Activated CD4-positive, alpha-beta T cell treated with anti-CD3 and anti-CD28 coated beads, Interleukin-2, amount 50 U/mL, for 16 hours (primary cell): ENCODE measurements around the gene L3MBTL3.
A peak's percentile ranks its signal among the peaks of the same experiment; 100 is the strongest.
"Not testable (repeated sequence)": the region's sequence is repeated elsewhere in the genome, so short reads cannot be mapped to it uniquely, and the experiment has no call there.

Experiments used
- DNase-seq: peaks from one replicate; pipeline ENCODE4 v3.0.0-alpha.2; 2020

Gene L3MBTL3

DNA sequence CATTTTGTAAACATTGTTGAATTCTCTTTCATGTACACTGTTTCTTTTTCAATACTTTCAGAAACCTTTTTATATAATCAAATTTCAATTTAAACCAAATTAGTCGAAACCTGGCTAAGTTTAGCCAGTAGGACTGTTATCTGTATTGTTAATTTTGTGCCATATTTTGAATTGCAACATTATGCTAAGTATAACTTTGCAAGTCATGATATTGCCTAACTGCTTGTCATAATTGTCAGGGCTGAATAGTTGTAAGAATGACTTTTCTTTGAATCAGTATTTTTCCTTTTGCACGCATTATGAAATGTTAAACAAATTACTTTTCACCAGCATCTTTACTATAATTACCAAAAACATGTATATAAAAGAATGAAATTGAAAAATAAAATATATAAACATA lies 121.7 kb downstream of the L3MBTL3 start:
- DNase-seq = no peak

DNA sequence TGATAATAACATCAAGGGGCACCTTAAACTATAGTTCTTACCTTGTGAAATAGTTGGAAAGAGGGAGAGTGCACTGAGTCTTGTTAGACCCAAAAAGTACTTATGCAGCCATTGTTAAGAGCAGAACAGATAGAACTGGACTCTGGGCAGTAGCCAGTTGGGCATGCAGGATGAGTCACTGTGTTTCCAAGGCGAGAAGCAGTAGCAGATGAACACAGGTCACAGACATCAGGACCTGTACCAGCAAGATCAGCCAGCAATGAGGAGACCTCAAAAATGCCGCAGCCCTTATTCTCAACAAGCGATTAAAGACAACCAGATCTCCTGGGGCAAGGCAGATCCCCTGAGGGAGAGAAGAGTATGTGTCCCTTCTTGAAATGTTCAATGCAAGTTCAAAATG lies 125.3 kb downstream of the L3MBTL3 start:
- DNase-seq = no peak

DNA sequence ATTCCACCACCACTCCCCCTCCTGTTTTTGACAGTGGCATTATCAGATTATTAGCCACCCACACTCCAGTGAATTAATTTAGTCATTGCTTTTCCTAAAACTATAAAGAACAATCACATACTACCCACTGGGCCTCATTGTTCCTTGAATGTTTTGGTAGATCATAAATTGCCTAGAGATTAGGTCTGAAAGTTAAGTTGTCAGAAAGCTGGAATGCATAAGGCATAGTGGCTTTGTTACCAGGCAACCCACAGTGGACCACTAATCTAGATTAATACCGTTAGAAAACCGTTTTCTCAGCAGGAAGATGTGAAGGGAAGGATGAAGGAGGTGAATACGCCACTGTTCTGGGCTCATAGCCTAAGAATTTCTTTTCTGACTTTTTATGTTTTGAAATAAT lies 128.7 kb downstream of the L3MBTL3 start:
- DNase-seq = no peak

DNA sequence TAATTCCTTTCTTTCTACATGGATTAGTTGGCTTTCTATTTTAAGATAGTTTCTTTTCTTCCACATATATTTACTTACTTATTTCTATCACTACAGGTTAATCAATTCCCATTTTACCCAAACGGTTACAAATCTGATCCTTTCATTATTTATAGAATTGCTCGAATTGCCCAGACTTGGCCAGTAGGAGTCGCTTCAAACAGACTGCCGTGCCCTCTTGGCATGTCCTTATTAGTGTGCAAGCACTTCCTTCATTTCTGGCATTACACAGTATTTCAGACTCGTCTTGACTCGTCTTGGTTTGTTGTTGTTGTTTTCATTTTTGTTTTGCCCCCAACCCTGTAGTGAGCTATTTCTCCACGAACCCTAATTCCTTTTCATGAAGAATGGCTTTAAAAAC lies 129.8 kb downstream of the L3MBTL3 start:
- no peak for DNase-seq

DNA sequence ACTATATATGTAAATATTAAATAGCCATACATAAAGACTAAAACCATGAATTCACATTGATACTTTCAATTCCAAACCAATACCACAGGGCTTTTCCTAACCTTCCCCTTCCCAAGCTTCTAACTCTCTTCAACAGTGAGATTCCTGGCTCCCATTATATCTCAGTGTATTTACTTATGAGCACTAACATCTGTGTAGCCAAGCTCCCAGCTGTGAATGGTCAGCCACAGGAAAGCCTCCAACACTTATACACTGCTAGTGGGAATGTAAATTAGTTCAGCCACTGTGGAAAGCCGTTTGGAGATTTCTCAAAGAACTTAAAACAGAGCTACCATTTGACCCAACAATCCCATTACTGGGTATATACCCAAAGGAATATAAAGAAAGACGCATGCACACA lies 130.6 kb downstream of the L3MBTL3 start:
- DNase-seq = not testable (repeated sequence)

DNA sequence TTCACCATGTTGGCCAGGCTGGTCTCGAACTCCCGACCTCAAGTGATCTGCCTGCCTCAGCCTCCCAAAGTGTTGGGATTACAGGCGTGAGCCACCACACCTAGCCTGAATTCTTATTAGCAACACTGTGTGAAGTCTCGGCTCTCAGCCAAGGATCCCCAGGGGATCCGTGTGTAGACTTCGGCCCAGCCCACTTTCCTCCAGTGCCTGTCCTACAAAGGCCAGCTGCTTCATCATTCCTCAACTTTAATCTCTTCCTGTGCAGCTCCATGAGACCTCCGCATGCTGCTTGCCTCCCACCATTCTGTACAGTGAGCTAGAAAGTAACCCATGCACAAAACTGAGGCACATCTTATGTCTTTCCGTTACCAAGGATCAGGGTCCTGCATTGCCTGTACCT lies 132.5 kb downstream of the L3MBTL3 start:
- DNase-seq = no peak

DNA sequence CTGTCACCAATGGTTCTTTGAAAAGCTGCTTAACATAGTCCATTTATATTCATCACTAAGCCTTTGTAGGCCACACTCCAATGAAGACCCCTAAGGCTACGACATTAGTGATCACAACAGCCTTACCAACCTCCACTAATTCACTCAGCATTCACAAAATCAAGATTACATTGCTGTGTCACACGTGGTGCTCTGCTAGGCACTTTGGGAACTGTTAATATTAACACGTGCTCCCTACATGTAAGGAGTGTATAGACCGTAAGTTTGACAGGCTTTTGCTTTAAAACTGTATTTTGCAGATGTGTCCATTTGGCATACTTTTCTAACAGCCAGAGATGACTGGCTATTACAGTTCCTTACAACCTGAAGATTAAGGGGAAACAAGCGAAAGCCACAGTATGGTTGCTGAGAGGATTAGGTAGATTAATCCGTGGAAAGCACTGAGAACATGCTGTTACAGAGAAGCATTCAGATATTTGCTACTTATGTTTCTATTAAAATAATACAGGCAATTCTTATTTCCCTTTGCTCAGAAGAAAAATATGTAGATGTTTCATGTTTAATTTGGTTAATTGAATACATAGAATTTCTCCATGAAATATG lies 134.6 kb downstream of the L3MBTL3 start:
- no peak for DNase-seq

DNA sequence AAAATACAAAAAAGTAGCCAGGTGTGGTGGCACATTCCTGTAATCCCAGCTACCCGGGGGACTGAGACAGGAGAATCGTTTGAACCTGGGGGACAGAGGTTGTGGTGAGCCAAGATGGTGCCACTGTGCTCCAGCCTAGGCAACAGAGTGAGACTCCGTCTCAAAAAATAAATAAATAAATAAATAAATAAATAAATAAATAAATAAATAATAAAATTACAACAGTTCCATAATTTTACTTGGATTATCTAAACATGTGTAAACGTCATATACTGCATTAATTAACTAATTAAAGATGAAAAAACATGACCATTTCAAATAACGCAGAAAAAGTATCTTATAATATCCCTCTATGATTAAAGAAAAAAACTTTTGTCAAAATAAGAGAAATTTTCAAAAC lies 138.5 kb downstream of the L3MBTL3 start:
- DNase-seq = no peak

DNA sequence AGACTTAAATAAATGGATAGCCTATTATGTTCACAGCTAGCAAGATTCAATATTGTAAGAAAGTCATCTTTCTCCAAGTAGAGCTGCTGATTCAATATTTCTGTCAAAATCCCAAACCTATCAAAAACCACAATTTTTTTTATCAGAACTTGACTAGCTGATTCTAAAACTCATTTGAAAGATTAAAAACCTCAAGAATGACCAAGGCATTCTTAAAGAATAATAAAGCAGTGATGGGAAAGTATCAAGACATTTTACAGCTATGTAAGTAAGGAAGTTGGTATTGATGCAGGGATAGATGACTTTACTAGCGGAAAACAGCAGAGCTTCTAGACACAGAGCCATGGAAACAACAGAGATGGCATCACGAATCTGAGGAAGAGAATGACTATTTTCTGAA lies 139.7 kb downstream of the L3MBTL3 start:
- DNase-seq = no peak

DNA sequence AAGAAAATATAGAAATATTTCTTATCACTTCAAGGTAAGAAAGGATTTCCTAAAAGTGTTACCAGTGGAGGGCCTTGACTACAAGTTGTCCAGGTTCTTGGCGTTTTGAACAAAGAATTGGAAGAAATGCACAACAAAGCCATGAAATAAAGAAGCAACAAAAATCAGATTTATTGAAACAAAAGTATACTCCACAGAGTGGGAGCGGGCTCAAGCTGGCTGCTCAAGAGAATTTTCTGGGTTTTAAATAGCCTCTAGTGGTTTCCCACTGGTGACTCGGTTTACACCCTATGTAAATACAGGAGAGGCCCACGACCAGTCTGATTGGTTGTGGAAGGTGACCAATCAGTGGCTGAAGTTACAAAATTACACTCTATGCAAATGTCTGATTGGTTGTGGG lies 140.2 kb downstream of the L3MBTL3 start:
- no peak for DNase-seq

DNA sequence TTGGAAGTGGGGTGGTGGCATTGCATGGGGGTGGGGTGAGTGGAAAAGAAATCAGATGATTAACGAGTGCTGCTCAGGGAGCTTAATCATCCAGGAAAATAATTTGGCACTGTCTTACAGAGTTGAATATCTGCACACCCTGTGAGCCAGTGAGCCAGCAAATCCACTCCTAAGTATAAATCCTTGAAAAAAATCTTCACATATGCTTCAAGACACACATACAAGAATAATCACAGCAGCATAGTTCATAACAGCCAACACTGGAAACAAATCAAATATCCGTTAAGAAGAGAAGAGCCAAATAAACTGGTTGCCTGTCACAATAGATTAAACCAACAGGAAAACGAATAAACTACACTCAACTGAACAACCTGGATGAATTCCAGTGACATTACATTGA lies 141.6 kb downstream of the L3MBTL3 start:
- DNase-seq = no peak

DNA sequence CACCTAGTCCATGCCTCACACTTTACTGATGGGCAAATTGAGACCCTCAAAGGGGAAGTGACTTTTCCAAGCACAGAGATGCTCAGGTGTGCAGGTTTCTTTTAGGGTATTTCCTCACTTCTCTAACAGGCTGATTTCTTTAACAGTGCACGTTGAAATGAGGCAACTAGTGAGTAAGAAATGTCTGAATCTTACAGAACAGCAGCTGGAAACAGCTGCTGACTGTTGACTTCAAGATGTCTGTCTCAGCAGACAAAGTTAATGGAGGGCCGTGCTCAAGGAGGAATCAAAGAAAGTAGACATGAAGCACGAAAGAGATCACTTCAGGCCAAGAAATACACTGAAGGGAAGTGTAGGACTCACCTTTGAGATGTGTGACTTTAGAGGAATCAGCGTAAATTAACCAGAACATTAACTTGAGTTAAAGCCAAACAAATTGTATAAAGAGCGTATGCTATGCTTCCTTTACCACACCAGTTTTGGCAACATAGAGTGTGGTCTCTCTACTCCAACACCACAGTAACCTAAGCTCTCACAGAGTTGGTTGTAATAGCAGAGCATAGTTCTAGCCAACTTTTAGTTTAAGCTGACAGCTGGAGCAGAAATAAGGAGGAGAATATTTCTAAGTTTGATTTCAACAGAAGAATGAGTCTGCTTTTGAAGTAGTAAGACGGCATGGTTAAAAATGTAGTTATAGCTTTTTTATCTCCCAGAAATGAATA lies 143.5 kb downstream of the L3MBTL3 start:
- DNase-seq = no peak

DNA sequence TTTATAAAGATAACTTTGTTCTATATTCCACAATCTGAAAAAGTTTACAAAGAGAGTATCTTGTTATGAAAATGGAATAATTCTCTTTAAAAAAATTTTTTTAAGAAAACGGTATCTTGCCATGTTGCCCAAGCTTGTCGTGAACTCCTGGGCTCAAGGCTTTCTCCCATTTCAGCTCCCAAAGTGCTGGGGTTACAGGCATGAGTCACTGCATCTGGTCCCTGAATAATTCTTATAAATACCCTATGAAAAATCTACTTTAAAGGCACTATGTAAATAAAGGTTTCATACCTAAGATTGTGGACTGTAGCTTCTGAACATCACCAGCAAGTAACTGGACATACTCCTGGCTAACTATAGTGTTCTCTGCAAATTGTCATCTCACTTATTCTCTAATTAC lies 144.0 kb downstream of the L3MBTL3 start:
- no peak for DNase-seq

DNA sequence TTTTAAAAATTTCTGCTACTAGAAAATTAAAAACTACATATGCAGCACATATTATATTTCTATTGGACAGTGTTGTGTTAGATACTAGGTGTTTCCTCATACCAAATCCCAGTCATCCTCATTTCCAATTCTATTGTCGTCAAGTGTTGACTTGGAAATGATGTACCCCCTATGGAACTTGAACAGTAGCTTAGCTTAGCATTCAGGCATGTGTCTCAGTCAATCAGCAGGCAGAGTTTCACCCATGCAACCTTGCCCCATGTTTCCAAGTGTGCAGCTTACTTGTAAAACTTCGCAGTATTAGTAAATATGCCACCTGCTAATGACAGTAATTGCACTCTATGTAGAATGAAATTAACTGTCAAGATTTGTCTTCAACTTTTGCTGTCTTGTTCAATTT lies 144.9 kb downstream of the L3MBTL3 start:
- no peak for DNase-seq

DNA sequence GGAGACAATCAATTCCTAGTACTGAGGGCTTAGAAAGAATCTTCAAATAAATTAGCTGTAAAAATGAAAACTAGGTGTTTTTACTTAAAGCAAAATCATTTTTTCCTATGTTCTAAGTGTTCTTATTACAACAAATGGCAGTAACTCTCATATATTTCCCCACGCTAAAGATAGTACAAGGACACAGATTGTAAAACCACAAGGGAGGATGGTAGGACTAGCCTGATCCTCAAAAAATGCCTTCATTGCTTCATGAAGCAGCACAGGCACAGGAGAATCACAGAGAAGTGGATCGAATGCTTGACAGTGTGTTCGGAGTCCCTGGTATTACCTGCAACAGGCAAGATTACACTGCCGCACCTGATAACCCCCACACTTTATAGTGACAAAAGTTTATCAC lies 145.9 kb downstream of the L3MBTL3 start:
- DNase-seq = no peak

DNA sequence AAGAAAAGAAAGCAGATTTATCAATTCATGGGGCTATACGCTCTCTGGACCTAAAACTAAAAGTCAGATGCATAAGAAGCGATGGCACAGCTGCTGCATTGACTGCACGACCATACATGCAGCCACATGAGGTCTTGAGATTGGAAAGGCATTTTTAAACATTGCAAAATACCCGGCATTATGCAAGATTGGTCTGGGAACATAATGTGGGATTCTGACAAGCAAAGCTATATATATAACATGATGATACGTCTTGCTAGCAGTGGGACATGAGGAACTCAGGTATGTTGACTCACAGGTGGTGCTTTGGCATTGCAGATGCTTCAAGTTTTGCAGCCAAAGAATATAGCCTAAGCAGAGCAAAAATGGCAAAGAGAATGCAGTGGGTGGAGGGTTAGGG lies 149.3 kb downstream of the L3MBTL3 start:
- no peak for DNase-seq

DNA sequence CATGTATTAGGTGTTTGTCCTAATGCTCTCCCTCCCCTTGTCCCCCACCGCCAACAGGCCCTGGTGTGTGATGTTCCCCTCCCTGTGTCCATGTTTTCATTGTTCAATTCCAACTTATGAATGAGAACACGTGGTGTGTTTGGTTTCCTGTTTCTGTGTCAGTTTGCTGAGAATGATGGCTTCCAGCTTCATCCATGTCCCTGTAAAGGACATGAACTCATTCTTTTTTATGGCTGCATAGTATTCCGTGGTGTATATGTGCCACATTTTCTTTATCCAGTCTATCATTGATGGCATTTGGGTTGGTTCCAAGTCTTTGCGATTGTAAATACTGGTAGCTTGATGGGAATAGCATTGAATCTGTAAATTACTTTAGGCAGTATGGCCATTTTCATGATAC lies 151.8 kb downstream of the L3MBTL3 start:
- not testable (repeated sequence) for DNase-seq

DNA sequence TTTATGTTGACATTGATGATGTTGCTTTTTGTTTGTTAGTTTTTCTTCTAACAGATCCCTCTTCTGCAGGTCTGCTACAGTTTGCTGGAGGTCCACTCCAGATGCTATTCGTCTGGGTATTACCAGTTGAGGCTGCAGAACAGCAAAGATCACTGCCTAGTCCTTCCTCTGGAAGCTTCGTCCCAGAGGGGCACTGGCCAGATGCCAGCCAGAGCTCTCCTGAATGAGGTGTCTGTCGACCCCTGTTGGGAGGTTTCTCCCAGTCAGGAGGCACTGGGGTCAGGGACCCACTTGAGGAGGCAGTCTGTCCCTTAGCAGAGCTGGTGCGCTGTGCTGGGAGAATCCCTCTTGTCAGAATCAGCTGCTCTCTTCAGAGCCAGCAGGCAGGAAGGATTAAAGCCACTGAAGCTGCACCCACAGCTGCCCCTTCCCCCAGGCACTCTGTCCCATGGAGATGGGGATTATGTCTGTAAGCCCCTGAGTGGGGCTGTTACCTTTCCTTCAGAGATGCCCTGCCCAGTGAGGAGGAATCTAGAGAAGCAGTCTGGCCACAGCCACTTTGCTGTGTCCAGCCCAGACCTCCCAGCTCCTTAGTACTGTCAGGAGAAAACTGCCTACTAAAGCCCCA lies 155.1 kb downstream of the L3MBTL3 start:
- not testable (repeated sequence) for DNase-seq

DNA sequence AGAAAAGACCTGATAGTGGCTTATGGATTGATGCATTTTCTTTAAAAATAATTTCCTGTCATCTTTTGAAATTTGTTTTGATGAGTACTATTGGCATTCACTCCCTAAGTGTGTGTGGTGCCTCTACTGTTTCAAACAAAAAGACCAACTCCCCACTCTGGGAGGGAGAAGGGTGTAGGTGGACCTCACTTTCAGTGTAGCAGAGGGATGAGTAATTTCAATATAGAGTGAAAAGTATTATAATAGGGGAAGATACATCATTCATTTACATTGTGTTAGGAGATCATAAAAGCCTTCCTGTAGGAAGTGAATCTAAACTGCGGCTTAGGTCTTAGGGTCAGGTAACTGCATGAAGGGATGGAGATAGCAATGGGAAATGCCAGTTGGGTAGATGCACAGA lies 158.0 kb downstream of the L3MBTL3 start:
- DNase-seq = no peak

DNA sequence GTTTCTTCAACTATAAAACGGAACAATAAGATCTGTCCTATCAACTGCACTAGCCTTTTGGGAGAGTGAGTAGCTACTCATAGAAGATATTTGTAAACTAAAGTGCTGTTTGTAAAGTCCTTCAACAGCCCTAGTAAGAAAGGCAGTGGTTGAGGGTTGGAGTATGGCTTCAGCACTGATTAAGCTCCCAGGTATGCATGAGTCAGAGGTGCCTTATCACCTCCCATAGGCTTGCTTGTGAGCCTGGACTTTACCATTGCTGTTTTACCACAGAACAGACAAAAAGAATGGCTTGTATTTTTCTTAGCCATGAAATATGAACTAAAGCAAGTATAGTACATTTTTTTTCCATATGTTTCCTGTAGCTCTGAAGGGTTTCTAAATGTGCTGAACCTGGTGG lies 160.3 kb downstream of the L3MBTL3 start:
- DNase-seq = no peak

DNA sequence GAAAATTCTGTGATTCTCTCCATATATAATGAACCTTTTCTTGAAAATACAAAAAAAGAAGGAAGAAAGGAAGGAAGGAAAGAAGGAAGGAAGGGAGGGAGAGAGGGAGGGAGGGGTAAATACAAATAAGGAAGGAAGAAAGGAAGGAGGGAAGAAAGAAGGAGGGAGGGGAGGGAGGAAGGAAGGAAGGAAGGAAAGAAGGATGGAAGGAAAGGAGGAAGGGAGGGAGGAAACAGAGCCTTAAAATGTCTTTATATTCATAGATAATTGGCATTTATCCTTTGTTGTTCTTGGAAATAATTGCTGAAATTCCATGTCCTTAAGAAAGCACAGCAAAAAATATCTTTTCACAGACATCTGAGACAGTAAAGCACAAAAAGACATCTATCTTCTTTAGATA lies 164.1 kb downstream of the L3MBTL3 start:
- no peak for DNase-seq

DNA sequence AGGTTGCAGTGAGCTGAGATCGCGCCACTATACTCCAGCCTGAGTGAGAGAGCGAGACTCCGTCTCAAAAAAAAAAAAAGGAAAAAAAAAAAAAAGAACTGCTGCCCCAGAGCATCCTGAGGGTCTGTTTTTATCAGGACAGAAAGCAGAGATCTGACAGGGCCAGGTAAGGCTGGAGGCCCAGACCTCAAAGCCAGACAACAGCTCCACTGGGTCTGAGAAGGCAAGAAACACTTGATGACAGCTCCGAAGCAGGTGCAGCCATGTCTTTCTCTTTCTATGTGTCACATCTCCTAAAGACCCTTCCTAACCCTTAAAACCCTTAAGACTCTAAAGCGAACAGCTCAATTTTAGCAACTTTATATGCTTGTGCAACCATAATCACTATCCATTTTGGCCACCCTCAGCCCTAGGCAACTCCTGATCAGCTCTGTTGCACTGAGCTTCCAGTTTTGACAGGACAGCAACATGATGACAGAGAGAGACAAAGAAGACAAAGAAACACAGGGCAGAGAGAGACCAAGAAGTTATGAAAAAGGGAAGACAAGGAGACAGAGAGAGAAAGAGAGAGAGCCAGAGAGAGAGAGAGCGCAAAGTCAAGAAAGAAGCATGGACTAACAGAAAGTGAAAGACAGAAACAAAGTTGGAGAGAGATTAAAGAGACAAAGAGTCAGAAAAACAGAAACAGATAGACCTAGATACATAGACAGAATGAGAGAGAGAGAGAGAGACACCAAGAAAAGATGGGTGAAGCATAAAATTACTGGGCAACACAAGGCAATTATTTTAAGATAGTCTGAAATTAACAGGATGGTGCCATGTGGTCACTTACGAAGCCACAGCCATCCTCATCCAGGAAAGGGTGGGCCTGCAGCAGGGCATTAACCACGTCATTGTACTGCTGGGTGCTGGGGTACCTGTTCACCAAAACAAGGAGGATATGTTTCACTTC lies 165.2 kb downstream of the L3MBTL3 start:
- peak; percentile 39 for DNase-seq

DNA sequence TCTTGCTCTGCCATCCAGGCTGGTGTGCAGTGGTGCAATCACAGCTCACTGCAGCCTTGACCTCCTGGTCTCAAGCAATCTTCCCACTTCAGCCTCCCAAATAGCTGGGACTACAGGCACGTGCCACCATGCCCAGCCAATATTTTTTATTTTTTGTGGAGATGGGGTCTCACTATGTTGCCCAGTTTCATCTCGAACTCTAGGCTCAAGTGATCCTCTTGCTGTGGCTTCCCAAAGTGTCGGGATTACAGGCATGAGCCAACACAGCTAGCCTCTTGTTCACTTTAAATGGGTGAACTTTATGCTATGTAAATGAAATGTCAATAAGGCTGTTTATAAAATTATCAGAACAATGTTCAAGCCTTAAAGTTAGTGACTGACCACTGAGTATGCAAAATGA lies 167.3 kb downstream of the L3MBTL3 start:
- DNase-seq = no peak
